ENCODE results near the gene SDE2.
A peak's percentile ranks its signal among the peaks of the same experiment; 100 is the strongest.
"Not testable (repeated sequence)": the region's sequence is repeated elsewhere in the genome, so short reads cannot be mapped to it uniquely, and the experiment has no call there.

SDE2 gene

DNA sequence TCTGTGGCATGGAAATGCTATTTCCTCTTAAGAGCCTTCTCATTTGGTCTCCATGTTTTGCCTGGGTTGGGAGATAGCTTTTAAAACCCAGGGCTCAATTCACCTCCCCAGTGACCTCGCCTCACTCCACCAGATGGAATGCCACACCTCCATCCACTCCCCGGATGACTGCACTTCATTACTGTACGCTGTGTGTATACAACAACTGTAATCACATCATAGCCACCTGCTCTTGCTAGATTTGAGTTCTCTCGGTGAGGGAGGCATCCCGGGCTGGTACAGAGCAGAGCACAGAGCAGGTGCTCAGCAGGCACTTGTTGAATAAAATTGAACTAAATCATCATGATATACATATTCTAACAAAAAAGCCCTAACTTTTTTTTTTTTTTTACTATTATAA, 26.0 kb downstream of the SDE2 start:
- no peak for DNase-seq

DNA sequence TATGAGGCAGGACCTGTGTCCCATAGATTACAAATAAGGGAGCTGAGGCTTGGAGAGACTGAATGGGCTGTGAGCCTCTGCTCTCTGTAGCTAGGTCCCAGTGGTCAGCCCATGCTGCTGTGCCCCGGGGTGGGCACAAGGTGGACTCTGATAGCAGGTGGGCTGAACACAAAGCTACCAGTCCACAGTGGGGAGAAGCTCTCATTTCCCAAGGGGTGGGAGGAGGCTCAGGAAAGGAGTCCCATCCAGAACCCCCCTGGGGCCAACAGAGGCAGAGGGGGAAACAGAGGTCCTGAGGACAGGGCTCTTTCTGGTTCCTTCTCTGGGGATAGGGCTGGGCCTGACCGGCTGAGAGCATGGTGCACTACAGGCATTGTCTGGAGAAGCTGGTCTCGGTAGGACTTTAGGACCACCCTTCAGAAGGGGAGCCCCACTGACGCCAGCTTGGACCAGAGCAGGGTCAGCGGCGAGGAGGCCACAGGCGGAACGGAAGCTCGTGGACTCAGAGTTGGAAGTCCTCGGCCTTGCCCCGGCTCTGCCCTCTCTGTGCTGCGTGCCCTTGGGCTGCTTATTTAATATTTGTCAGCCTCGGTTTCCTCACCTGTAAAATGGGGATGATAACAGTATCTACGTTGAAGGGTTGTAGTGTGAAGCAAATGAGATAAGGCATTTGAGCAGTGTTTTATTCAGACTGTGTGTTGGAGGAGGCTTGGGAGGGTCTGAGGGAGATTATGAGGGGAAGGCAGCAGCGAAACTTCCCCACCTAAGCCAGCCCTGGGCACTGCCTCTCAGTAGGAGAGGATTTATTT, 26.6 kb downstream of the SDE2 start:
- no peak for DNase-seq

DNA sequence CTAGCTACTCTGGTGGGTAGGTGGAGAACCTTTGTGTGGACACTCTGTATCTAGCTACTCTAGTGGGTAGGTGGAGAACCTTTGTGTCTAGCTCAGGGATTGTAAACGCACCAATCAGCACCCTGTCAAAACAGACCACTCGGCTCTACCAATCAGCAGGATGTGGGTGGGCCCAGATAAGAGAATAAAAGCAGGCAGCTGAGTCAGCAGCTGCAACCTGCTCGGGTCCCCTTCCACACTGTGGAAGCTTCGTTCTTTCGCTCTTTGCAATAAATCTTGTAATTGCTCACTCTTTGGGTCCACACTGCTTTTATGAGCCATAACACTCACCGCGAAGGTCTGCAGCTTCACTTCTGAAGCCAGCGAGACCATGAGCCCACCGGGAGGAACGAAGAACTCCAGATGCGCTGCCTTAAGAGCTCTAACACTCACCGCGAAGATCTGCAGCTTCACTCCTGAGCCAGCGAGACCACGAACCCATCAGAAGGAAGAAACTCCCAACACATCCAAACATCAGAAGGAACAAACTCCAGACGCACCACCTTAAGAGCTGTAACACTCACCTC, 28.5 kb downstream of the SDE2 start:
- not testable (repeated sequence) for DNase-seq

DNA sequence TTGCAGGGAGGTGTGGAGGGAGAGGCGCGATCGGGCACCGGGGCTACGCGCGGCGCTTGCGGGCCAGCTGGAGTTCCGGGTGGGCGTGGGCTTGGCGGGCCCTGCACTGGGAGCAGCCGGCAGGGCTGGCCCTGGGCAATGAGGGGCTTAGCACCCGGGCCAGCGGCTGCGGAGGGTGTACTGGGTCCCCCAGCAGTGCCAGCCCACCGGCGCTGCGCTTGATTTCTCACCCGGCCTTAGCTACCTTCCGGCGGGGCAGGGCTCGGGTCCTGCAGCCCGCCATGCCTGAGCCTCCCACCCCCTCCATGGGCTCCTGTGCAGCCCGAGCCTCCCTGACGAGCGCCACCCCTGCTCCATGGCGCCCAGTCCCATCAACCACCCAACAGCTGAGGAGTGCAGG, 29.4 kb downstream of the SDE2 start:
- DNase-seq, result not testable (repeated sequence)

DNA sequence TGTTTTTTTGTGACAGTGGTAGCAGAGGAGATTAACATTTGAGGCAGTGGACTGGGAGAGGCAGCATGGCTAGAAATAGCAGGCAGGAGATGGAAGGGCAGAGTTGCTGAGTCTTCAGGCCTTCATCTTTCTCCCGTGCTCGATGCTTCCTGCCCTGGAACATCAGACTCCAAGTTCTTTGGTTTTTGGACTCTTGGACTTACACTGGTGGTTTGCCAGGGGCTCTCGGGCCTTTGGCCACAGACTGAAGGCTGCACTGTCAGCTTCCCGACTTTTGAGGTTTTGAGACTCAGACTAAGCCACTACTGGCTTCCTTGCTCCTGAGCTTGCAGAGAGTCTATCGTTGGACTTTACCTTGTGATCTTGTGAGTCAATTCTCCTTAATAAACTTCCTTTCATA, 33.9 kb downstream of the SDE2 start:
- no peak for DNase-seq

DNA sequence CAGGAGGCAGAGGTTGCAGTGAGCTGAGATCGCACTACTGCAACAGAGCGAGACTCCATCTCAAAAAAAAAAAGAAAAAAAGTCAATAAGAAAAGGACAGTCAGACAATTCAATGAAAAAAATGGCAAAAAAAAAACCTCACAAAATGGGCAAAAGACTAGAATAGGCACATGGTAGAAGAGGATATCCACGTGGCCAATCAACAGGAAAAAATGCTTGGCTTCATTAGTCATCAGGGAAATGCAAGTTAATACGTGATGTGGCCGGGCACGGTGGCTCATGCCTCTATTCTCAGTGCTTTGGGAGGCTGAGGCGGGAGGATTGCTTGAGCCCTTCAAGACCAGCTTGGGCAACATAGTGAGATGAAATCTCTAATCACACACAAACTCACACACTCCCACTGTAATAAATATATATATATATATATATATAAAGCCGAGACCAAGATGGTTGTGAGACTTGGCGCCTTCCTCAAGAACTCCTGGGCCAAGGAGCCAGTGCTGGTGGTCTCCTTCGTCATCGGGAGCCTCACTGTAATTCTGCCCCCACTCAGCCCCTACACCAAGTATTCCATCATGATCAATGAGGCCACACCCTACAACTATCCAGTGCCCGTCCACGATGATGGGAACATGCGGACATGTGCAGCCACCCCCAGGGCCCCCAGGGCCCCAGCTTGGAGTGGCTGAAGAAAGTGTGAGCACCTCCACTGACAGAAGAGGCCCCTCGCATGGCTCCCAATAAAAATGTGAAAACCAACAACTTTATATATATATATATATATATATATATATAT, 35.2 kb downstream of the SDE2 start:
- no peak for DNase-seq

DNA sequence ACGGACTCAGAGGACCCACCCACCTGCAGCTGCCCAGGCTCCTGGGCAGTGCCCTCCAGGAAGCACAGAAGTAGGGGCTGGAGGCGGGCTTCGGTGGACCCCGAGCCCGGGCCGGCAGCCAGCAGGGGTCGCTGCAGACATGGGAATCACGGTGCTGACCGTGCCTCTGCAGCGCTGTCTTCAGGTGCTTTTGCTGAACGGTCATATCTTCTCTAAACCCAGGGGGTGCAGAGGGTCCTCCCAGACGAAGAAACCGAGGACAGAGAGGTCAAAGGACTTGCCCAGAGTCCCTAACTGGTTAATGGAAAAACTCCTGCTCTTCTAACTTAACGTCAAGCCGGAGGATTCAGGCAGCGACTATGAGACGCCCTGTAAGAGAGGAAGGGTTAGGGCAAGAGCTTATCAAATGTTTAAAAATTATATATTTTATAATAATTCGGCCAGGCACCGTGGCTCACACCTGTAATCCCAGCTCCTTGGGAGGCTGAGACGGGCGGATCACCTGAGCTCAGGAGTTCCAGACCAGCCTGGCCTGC, 36.6 kb downstream of the SDE2 start:
- DNase-seq, result peak; percentile 33

DNA sequence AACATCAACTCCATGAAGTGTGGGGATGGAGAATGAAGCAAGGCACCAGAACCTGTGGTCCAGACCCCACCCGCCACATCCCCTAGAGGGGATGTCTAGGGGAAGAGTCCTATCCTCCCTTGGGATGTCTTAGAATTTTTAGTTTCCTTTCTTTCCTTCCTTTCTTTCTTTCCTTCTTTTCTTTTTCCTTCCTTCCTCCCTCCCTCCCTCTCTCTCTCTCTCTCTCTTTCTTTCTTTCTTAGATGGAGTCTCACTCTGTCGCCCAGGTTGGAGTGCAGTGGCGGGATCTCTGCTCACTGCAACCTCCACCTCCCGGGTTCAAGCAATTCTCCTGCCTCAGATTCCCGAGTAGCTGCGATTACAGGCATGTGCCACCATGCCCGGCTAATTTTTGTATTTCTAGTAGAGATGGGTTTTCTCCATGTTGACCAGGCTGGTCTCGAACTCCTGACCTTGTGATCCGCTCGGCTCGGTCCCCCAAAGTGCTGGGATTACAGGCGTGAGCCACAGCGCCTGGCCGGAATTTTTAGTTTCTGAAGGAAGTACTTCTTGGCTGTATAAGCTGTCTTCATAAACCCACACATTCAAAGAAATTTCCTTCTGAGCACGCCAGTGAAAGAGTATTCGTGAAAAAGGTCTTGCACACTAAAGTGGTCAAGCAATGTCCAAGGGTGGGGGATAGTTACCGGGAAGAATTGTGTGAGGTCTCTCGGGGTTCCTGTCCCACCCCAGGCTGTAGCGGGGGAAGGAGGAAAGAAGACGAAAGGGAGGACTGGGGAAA, 37.3 kb downstream of the SDE2 start:
- no peak for DNase-seq

DNA sequence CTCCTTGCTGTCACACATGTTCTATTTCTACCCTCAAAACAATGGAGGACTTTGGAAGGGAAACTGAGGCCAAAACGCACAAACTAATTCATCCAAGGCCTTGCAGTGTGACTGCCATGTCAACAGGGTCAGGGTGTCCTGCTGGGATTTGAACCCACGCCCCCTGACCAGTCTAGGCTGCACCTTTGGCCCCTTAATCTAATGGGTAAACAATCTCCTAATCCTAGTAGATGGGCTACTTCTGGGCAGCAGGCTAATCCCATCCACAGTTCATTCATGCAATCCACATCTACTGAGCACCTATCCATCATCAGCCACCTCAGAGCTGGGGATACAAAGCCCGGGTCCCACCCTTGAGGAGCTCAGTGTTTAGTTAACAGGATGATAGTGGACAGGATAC, 41.1 kb downstream of the SDE2 start:
- DNase-seq, result no peak

DNA sequence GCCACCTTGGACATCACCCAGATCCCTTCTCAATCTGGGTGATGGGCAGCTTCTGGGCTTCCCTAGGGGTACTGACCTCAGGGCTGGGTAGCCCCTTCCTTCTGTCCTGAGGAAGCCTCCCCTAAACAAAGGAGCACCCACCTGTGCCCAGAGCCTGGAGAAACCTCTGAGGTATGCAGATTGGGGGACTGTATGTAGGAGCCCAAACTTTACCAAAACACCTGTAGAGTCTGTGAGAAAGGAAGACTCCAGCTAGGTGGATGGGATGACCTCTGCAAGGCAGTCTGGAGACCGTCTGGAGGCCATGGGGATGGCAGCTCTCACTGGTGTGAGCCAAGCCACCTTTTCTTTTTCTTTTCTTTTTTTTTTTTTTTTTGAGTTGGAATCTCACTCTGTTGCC, 44.4 kb downstream of the SDE2 start:
- no peak for DNase-seq

DNA sequence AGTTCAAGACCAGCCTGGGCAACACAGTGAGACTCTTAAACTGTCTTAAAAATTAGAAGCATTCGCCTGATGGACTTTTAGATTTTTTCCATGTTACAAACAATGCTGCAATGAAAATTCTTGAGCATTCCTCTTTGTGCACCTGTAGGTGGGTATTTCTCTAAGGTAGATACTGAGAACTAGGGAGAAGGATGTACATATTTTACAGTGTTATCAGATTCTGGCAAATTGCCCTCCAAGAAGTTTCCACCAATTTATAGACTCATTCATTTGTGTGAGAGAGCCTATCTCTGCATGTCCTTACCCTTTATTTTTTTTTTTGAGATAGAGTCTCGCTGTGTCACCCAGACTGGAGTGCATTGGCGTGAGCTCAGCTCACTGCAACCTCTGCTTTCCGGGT, 45.8 kb downstream of the SDE2 start:
- no peak for DNase-seq

DNA sequence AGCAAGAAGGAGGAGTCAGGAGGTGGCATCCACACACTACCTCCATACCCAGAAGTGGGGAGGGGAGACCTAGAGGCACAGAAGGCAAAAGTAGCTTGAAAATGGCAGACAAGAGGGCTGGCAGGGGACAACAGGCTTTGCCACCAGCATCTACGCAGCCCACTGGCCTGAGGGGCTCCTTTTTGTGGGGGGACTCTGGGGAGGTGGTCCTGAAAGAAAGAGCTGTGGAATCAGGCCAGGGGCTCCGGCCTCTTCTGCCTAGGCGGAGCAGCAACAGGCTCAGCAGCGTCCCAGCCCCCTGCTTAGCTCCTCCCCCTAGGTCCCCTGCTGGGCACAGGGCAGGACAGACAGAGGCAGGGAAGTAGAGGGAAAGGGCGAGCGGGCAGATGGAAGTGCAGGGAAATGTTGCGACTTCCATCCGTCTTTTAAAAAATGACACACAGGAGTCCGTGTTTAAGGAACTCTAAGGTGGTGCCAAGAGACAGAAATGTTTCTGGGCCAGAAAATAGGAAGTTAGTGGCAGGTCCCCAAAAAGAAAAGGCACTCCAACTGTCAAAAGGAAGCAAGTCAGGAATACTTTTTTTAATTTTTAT, 48.1 kb downstream of the SDE2 start:
- DNase-seq, result no peak

DNA sequence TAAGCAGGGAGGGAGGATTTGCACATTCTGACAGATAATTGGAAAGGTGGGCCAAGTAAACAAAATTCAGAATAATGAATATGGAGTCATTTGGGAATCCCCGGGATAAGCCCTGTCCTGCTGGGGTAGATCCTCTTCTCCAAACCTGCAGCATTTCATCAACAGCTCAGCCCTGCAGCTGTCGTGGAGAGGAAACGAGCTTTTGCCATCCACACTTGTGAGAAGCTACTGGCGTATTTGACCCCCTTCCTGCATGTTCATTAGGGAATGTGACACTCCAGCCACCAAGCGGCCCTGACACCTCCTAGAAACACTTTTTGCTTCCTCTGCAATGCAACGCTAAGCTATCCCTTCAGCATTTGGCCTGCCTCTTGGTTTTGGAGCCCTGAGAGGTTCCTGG, 50.1 kb downstream of the SDE2 start:
- DNase-seq, result no peak

DNA sequence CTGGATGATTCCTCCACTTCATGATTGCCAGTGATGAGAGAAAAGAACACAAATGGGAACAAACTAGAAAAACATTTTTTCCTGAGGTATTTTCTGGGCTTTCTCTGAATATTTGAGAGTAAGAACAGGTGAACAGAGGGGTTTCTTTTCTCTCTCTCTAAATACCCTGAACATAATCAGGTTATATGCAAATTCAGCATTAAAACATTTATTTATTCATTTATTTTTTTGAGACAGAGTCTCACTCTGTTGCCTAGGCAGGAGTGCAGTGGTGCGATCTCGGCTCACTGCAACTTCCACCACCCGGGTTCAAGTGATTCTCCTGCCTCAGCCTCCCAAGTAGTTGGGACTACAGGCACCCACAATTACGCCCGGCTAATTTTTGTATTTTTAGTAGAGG, 52.3 kb downstream of the SDE2 start:
- no peak for DNase-seq

DNA sequence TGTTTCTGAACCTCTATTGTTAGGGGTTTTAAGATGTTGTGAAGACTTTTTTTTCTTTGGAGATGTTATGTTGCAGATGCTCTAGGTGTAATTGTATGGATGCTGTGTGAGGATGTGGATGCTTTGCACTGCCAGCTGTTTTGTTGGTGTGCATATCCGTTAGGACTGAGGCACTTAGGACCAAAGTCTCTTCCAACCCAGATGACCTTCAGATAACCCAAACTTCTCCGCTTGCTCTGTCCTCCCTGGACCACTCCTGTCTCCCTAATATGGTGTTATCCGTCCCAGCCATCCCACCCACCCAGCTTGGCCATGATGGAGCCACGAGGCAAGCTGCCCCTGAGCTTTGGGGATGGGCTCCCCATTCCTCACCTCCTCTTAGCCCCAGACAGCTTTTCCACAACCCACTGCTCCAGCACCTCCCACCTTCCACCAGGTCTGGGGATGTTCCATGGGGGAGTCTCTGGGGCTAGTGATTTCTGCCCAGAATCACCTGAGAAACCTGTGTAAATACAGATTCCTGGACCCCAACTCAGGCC, 53.0 kb downstream of the SDE2 start:
- no peak for DNase-seq

DNA sequence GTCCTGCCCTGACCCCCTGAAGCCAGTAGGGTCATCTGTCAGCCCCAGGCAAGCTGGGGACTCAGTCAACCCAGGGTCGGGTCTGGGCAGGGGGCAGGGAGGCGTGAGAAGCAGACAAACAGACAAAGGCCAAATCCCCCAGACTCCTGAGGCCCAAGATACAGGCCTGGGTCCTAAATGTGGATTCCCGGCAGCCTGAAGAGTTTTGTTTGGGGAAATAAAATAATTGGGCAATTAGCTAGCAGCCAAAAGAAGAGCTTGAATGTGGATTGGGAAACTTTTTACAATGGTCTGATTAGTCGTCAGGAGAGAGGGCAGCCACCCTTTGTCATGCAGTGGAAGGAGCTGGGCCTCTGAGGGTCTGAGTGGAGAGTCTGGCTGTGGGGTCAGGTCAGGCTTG, 53.6 kb downstream of the SDE2 start:
- DNase-seq, result no peak

DNA sequence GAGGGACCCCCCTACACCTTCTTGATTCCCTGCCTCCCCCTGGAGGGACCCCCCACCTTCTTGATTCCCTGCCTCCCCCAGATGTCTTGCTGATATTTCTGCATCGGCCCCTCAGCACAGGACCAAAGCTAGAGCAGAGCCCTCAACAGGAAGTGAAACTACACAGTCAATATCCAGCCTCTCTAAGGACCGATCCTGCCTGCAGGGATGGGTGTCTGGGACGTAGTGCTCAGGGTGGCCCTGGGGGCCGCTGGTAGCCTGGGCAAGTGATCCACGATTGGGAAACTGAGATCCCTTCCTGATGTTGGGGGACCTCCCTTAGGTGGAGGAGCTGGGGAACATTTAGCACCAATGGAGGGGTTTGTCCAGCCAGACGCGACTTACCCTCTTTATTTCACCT, 54.2 kb downstream of the SDE2 start:
- DNase-seq, result no peak

DNA sequence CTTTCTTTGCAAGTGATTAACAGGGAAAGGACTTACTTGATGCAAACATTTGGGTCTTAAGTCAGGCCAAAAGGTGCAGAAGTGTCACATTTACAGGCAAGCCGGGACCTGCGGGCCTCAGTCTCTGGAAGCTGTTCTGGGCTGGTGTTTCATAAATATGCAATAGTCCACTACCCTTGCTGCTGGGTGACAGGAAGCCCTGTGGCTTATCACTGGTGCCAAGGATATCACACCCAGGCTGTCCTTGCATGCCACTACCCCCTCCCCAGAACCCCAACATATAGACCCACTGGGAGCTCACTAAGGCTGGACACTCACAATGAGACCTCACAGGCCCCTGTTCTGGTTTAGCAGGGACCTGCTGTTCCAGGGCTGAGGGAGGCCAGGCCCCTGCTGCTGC, 54.8 kb downstream of the SDE2 start:
- no peak for DNase-seq

DNA sequence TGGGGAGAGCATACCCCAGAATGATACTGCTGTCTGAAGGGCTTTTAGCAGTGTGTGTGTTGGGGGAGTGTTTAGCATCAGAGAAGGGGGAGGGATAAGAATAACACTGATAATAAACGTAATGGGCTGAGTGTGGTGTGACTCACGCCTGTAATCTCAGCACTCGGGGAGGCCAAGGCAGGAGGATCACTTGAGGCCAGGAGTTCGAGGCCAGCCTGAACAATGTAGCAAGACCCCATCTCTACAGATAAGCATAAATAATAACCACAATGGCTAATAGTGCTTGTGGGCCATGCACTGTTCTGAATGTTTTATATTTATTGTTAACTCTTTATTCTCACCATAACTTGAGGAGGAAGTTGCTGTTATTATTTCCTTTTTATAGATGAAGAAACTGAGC, 55.6 kb downstream of the SDE2 start:
- no peak for DNase-seq

DNA sequence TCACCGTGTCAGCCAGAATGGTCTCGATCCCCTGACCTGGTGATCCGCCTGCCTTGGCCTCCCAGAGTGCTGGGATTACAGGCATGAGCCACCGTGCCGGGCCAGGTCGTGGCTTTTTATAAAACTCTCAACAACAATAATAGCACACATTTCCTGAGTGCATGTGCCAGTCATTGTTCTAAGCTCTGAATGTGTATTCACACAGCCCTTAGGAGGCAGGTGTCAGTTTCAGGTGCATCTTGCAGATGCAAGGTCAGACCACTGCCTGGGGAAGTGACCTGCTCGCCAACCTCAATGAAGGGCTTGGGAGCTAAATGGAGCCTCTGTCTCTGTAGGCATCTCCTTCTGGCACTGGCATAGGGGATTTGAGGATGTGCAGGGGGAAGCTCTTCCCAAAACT, 56.6 kb downstream of the SDE2 start:
- DNase-seq, result no peak

DNA sequence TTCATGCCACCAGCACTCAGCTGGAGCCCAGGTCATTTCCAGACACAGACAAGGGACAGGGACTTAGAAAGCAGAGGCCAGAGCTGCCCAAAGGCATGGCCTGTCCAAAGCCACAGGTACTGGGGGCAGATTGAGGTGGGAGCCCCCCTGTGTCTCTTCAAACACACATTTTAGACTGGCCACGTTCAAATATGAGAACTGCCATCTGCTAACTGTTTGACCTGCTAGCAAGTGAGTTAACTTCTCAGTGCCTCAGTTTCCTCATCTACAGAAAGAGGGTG, 57.3 kb downstream of the SDE2 start:
- DNase-seq, result no peak

DNA sequence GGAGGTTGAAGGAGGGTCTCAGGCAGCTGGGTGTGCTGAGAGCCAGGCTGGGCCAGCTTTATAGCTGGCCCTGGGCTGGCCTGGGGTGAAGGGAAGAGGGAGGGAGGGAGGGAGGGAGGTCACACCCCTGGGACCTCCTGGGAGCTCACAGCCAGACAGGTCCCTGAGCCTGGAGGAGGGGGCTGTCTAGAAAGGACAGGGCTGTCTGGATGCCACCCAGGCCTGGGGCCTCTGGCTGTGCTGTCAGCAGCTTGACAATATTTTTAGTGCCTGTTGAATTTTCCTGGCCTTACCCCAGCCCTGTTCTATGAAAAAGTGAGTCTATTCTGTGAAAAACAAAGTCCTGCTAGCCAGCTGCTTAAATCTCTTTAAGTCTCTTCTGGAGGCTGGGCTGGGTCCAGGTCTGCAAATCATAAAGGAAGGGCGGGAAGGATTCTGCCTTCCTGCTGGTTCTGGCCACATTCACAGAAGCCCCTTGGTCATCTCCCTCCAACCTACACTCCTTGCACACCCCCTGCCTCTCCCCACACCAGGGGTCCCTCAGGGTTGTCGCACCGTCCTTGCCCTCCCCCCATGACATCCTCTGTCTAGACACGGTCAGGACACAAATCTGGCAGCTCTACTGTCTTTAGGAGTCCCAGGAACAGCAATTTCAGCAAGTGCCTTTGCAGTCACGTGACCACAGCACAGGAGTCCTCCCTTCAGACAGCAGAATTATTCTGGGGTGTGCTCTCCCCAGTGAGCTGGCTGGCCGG, 57.8 kb downstream of the SDE2 start, which contains the start of gene LEFTY2:
Gene LEFTY2, minus strand, starts transcription at position 34 of the 755 bp plus-strand sequence. CDS start 80 bp downstream, outside the sequence.
- DNase-seq, result no peak
